GM18520 (cell line): ENCODE measurements around the gene DNAJC10.
A peak's percentile ranks its signal among the peaks of the same experiment; 100 is the strongest.
"Not testable (repeated sequence)": the region's sequence is repeated elsewhere in the genome, so short reads cannot be mapped to it uniquely, and the experiment has no call there.

Experiments
- ATAC-seq: cut with Tn5 transposase; IDR thresholded peaks from one replicate; pipeline ENCODE4 v1.9.1; 2021; ENCODE audit not compliant: unreplicated experiment

DNAJC10 gene

DNA sequence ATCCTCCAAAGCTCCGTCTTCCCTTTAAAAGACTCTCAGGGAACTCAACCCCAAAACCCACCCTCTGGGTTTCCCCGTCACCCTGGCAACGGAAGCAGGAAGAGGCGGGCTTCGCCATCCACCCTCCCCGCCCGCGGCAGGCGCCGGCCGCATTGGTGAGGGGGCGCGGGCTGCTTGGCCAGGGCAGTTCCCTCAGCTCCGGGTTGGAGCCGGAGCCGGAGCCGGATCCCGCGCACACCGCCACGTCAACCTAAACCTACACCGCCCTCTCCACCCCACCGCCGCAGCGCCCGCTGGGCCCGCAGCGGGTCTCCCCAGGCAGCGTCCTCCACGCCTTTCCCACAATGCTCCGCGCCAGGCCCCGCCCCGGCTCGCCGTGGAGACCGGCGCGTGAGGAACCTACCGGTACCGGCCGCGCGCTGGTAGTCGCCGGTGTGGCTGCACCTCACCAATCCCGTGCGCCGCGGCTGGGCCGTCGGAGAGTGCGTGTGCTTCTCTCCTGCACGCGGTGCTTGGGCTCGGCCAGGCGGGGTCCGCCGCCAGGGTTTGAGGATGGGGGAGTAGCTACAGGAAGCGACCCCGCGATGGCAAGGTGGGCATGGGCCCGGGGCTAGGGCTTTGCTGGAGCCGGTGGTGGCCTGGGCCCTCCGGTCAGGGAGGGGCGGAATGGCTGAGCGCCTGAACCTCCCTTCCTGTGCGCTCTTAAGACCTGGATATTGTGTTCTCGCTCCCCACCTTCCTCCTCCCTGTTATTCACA is at the start of gene DNAJC10:
TSS of gene DNAJC10 (plus strand) at position 366 of the 758 bp plus-strand sequence. CDS start 1,830 bp downstream, outside the sequence.
- ATAC-seq: peak; percentile 79

- ATAC-seq: peak; percentile 63
Observed at GRCh38 chr2:182666674-182667314, 49.3 kb upstream of the DNAJC10 start.

DNA sequence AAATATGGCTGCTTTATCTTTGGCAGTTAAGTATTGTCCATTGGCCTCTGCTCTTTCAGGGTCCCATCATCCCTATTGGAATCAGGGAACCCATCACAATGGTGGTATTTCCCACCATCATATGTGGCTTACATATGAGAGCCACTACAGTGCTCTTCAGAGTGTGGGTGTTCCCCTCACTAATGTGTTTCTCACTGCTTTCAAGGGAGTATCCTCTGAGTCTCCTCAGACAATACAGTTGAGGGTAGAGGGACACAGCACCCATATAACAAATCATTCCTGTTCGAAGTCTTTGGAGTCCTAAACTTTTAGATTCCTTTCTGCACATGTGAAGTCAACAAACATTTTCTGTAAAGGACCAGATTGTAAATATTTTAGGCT is 48.8 kb upstream of the DNAJC10 start:
- peak; percentile 12 for ATAC-seq

- ATAC-seq: no peak
Observed at GRCh38 chr2:182668671-182669070, 47.4 kb upstream of the DNAJC10 start.

- no peak for ATAC-seq
Observed at GRCh38 chr2:182672466-182673165, 43.4 kb upstream of the DNAJC10 start.

DNA sequence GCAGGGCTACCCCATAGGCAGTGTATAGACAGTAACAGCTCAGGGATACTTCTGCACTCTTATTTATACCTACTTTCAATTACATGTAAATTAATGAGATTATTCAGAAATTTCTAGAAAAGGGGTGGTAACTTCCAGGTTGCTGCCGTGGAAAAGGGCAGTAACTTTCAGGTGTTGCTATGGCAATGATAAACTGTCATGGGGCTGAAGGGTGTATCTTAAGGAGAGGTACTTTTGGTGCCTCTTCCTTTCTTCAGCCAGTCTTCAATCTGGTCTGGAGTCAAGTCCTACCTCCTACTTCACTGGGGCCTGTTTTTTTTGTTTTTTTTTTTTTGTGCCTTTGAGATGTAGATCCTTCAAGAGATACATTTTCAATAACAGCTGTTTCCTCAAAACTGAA is 35.2 kb upstream of the DNAJC10 start:
- no peak for ATAC-seq

- no peak for ATAC-seq
Observed at GRCh38 chr2:182682210-182682609, 33.8 kb upstream of the DNAJC10 start.

GRCh38 chr2:182685559-182685958 is 30.5 kb upstream of the DNAJC10 start:
- ATAC-seq: no peak

DNA sequence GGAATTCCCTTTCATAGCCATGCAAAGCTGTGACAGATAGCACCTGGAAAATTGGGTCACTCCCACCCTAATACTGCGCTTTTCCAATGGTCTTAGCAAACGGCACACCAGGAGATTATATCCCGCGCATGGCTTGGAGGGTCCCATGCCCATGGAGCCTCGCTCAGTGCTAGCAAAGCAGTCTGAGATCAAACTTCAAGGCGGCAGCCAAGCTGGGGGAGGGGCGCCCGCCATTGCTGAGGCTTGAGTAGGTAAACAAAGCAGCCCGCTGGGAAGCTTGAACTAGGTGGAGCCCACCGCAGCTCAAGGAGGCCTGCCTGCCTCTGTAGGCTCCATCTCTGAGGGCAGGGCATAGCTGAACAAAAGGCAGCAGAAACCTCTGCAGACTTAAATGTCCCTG is 29.3 kb upstream of the DNAJC10 start:
- ATAC-seq: not testable (repeated sequence)

- ATAC-seq: no peak
Observed at GRCh38 chr2:182694189-182694588, 21.9 kb upstream of the DNAJC10 start.

GRCh38 chr2:182695776-182696175 is 20.3 kb upstream of the DNAJC10 start:
- no peak for ATAC-seq

- no peak for ATAC-seq
Observed at GRCh38 chr2:182698671-182699070, 17.4 kb upstream of the DNAJC10 start.

DNA sequence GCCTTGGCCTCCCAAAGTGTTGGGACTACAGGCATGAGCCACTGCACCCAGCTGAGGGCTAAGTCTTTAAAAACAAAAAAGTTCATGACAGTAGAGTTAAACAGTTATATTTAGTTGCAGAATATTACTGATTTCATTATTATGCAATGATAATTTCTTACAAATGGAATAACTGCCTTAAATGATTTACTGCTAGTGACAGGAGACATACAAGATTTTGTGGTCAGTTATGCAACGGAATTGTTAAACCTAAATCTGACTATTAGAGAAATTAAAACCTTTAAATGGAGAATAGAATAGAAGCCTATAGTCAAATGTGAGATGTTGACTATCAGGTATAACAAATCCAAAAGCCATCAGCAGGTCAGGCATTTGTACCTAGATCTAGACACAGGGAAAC is 10.3 kb upstream of the DNAJC10 start:
- ATAC-seq: no peak

DNA sequence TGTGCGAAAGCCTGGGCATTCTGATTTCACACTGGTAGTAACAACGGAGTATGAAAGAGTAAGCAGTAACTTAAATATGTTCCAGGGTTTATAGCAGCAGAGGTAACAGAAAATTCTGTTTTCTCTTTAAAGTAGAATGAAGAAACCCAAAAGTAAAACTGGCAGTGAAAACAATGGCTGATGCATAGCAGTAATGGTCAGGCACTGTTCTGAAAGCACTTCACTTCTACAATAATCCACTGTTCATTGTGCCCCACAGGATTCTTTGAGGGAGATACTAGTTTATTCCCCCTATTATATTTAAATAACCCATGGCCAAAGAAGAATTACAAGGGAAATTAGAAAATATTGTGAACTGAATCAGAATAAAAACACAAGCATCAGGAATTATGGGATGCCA is 9.3 kb upstream of the DNAJC10 start:
- ATAC-seq: no peak

DNA sequence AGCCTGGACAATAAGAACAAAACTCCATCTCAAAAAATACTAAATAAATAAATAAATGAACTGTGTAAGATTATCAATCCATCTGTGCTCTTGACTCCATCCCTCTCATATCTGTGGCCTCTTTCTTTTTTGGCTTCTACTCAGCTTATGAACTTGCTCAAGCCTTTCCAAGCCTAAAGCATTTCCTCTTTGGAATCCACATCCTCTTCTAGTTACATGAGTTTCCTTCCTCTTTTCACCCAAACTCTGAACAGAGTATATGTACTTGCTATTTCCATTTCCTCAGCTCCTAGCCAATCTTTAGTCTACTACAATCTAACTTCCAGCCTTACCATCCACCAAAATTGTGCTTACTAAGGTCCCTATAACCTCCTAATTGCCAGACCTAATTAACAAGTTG is 2.5 kb upstream of the DNAJC10 start:
- no peak for ATAC-seq

GRCh38 chr2:182715121-182715891 is 751 bp upstream of the DNAJC10 start:
- ATAC-seq: no peak

DNA sequence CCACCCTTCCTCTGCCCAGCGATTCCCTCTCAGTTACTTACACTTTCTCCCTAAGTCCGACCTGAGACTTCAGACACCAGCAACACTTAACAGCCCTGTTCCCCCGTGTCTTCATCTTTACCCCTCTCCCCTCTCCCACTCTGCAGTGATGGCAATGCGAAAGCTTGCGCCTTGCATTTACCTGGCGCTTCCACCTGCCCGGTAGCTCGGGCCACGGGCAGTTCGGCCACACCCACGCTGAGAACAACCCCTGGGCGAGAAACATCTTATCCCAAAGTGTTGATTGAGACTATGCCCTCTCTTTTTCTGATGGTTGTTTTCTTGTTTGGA is 558 bp downstream of the DNAJC10 start:
- no peak for ATAC-seq

GRCh38 chr2:182717416-182717815 is 1.4 kb downstream of the DNAJC10 start:
- peak; percentile 29 for ATAC-seq

GRCh38 chr2:182717816-182718215 is 1.8 kb downstream of the DNAJC10 start:
- no peak for ATAC-seq

DNA sequence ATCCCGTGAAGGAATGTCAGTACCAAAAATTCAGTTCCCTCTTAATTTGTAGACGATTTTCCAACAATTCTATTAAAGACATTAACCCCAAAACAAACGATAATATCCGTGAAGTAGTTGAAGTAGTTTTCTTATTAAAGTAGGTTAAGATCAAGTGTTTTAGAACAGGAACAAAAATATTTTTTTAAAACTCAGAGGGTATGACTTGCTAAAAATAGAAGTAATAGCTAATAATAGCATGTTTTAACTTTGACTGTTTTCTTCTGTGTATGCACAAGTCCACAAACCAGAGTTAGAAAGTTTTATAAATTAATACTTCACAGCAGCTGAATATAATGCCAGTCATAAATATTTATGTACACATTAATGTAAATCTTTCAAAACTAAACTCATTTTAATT is 2.4 kb downstream of the DNAJC10 start:
- ATAC-seq: no peak

GRCh38 chr2:182719116-182719515 is 3.1 kb downstream of the DNAJC10 start:
- not testable (repeated sequence) for ATAC-seq
